HG03457 (cell line): ENCODE measurements around the gene TICAM1.

Experiments
- ATAC-seq: cut with Tn5 transposase; IDR thresholded peaks from one replicate; pipeline ENCODE4 v1.9.1; 2021; ENCODE audit warnings: moderate number of reproducible peaks; ENCODE audit not compliant: unreplicated experiment

TICAM1 gene

DNA sequence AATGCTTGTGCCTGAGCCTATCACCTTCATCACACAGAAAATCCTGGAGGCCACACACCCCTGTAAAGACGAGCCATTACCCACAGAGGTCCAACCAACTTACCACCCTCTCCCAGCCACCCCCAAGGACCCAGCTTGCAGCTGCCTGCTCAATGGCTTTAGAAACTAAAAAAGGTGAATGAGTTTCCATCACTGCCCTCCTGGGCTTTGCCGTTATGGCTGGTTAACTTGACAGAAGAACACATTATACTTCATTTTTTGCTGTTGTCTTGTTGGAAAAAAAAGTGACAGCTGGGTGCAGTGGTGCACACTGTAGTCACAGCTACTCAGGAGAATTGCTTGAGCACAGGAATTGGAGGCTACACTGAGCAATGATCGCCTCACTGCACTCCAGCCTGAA is 57.4 kb downstream of the TICAM1 start:
- ATAC-seq: no peak

DNA sequence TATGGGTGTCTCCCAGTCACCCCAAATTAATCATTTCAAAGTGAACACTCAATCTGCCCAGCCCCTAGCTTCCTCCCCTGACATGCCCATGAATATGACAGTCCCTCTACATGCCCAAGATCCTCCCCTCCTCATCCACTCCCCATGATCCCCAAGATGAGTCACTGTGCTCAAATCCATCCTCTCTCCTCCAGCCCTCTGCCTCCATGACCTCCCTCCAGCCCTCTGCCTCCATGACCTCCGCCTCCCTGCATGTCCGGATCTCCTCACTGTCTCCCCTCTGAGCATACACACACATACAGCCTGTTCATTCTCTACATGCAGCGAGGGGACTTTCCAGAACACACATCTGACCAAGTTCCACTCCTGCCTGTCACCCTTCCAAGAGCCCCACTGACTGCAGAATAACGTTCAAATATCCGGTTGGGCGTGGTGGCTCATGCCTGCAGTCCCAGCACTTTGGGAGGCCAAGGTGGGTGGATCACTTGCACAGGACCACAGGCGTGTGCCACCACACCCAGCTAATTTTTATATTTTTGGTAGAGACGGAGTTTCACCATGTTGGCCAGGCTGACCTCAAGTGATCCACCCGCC is 58.4 kb downstream of the TICAM1 start:
- no peak for ATAC-seq

DNA sequence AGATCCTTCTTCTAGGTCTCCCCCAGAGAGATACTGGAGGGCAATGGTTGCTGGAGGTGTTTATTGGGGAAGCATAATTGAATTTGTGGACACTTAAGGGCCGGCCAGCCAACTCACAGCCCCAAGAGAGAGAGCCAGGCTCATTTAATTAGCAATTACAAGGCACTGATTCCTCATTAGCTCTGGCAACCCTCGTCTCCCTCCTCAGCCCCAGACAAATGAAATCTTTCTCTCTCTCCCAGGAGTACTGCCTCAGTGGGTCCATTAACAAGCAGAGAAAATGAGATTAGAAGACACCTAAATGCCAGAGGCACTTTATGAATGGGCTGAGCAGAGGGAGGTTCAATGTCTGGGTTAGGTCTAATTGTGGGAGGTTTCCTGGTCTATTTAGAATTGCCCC is 58.9 kb downstream of the TICAM1 start:
- no peak for ATAC-seq

DNA sequence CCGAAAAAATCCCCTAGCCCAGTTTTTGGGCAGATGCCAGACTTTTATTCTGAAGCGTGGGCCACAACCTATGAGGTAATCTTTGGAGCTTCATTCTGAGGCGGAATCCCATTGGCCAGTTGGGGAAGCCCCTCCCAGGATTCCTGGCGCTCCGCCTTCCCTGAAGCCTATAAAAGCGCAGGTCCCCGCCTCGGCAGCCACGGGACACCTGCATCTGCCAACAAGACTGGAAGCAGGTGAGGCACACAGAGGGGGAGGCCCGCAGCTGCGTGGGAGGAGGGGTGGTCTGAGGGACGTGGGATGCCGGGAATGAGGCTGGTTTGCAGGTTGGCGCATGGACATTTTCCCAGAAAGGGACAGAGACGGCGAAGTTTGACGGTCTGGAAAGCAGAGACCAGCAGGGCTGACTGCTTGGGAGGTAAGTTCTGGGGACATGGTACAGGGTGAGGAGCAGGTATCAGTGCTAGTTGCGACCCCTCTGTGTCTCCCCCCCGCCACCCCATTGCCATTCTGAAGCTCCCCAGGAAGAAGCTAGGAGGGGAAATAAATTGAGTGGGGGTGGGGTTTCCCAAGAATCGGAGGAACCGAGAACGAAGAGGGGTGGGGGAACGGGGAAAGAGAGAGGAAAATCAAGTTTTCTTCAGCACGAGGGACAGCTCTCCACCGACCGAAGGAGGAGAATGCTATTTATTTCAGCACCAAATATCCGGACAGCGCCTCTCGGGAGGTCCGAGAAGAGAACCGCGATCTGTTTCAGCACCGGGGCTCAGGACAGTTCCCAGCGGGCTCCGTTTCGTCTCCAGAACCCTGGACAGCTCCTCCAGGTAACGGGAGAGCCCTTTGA is 62.4 kb downstream of the TICAM1 start:
- ATAC-seq: no peak
